Measurements from ENCODE around the gene PDE6A. TPM values are rescaled to one million over a fixed set of nuclear protein-coding genes. Genes with fewer than 3 reads are reported as not detected.

The PDE6A gene
- total and polyA plus RNA-seq, 2 of the 13 experiments (the other 11 are each of a cell fraction or from before 2014, with no cell fraction given) = 0.01 TPM; not detected in 1

GRCh38 chr5:149951138-149951749 is 6.7 kb upstream of the PDE6A start (continued):
- TF ChIP-seq ZBTB34 (CRISPR knock-in tag; IDR thresholded peaks at IDR 0.05) (no peak), ZNF646 (CRISPR knock-in tag; IDR thresholded peaks at IDR 0.05) (peak; percentile 62; the same call in 1 of the 2 replicates), CTCF (CRISPR knock-in tag; IDR thresholded peaks at IDR 0.05) (peak; percentile 61), STAG1 (CRISPR knock-in tag; IDR thresholded peaks at IDR 0.05) (peak; percentile 58), ARID5B (CRISPR knock-in tag; IDR thresholded peaks at IDR 0.05) (peak; percentile 18; the same call in 1 of the 2 replicates), NCOA2 (CRISPR knock-in tag; IDR thresholded peaks at IDR 0.05) (0 out of 2 replicates have a peak, but pooled peaks have one; percentile 23), GZF1 (CRISPR knock-in tag; IDR thresholded peaks at IDR 0.05) (no peak), SIX4 (CRISPR knock-in tag; IDR thresholded peaks at IDR 0.05) (0 out of 2 replicates have a peak, but pooled peaks have one; percentile 10), POLR2A (IDR thresholded peaks at IDR 0.05; ENCODE audit: insufficient read depth in 1 of 2, low read depth in 2 of 2, low read length in 2 of 2) (no peak), TSC22D2 (CRISPR knock-in tag; IDR thresholded peaks at IDR 0.05; ENCODE audit: borderline replicate concordance) (no peak), NFIB (CRISPR knock-in tag; IDR thresholded peaks at IDR 0.05; ENCODE audit: borderline replicate concordance) (no peak), HDAC2 (CRISPR knock-in tag; IDR thresholded peaks at IDR 0.05) (0 out of 2 replicates have a peak, but pooled peaks have one; percentile 30)
